BLaER1 (cell line): ENCODE data around the gene SFXN2.
"Not testable (repeated sequence)": the region's sequence is repeated elsewhere in the genome, so short reads cannot be mapped to it uniquely, and the experiment has no call there.

Experiments used
- H3K27ac ChIP-seq: shearing (Covaris generic); formaldehyde crosslinking; 2 replicates; pipeline ENCODE4 v1.8.1; 2022
- H3K27me3 ChIP-seq: shearing (Covaris generic); formaldehyde crosslinking; 2 replicates; pipeline ENCODE4 v1.8.1; 2022
- H3K36me3 ChIP-seq: shearing (Covaris generic); formaldehyde crosslinking; 2 replicates; pipeline ENCODE4 v1.8.1; 2022
- H3K4me1 ChIP-seq: shearing (Covaris generic); formaldehyde crosslinking; 2 replicates; pipeline ENCODE4 v1.8.1; 2022
- H3K4me2 ChIP-seq: shearing (Covaris generic); formaldehyde crosslinking; 2 replicates; pipeline ENCODE4 v1.8.1; 2022
- H3K4me3 ChIP-seq: shearing (Covaris generic); formaldehyde crosslinking; 2 replicates; pipeline ENCODE4 v1.8.1; 2022
- H3K9ac ChIP-seq: shearing (Covaris generic); formaldehyde crosslinking; 2 replicates; pipeline ENCODE4 v1.8.1; 2022
- H3K9me3 ChIP-seq: shearing (Covaris generic); formaldehyde crosslinking; 2 replicates; pipeline ENCODE4 v1.8.1; 2022
- H4K20me1 ChIP-seq: shearing (Covaris generic); formaldehyde crosslinking; 2 replicates; pipeline ENCODE4 v1.8.1; 2022
- Cebpa-rat ChIP-seq: shearing (Covaris generic); IDR thresholded peaks from 2 replicates; pipeline ENCODE4 v1.8.1; 2022

SFXN2 gene

DNA sequence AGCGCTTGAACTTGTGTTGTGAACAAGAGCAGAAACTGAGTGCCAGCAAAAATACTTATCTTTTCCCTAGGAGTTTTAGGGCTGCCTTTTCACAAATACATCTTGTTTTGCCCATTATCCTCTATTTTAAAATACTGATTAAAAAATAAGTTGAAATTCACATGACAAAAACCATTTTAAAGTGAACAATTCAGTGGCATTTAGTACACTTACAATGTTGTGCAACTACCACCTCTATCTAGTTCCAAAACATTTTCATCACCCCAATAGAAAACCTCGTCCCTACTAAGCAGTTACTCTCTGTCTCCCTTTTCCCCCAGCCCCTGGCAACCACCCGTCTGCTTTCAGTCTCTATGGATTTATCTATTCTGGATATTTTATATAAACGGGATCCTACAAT lies 30.7 kb downstream of the SFXN2 start:
- H3K27ac ChIP-seq = no peak overlapping the region
- H4K20me1 ChIP-seq = peaks cover 5% of the 10 kb centered on the region; the same call in 1 of the 2 replicates
- peak overlapping the region; percentile 95 for H3K4me2 ChIP-seq
- peaks cover 24% of the 10 kb centered on the region for H3K4me1 ChIP-seq
- TF ChIP-seq Cebpa-rat = no peak
- no peaks in the 10 kb centered on the region for H3K27me3 ChIP-seq
- no peaks in the 10 kb centered on the region for H3K9me3 ChIP-seq
- peak overlapping the region; percentile 91 for H3K4me3 ChIP-seq
- peaks cover 15% of the 10 kb centered on the region; the same call in 1 of the 2 replicates for H3K36me3 ChIP-seq
- H3K9ac ChIP-seq = peak overlapping the region; percentile 86; the same call in 1 of the 2 replicates

DNA sequence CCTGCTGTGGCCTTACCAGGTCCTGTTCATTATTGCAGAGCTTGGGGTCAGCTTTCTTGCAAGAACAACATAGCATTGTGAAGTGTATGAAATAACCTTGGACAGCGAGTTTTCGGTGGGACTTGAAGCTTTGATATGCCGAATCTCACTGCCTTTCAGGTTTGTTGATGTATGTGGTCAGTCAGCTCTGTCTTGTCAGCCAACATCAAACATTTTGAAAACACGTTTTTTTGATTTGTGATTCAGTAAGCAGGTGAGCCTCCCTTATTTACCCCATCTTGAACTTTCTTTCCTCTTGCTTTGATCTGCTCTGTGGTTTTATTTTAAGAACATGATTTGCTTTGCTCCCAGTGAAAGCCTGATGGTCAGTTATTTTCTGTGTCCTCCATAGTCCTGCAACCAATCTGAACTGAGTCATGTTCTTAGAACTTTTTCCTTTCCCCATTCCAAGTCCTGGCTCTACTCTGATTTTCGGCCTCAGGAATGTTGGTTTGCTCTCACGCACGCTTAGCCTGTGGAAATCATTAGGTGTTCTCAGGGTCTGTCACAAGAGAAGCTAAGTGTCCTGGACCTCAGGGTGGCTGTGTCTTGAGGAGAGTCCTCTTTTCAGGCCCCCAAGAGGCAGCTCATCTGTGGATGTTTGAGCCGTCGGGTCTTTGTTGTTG lies 38.0 kb downstream of the SFXN2 start:
- Histone ChIP-seq H3K27ac (0 out of 2 replicates have a peak overlapping the region, but pooled peaks have one; percentile 7), H3K4me1 (peaks cover 29% of the 10 kb centered on the region), H3K9ac (no peak overlapping the region; the same call in 1 of the 2 replicates), H3K4me2 (peak overlapping the region; percentile 20; the same call in 1 of the 2 replicates), H3K4me3 (no peak overlapping the region), H3K36me3 (peaks cover 36% of the 10 kb centered on the region), H3K27me3 (no peaks in the 10 kb centered on the region), H3K9me3 (no peaks in the 10 kb centered on the region), H4K20me1 (peaks cover 56% of the 10 kb centered on the region)
- TF ChIP-seq Cebpa-rat = no peak

DNA sequence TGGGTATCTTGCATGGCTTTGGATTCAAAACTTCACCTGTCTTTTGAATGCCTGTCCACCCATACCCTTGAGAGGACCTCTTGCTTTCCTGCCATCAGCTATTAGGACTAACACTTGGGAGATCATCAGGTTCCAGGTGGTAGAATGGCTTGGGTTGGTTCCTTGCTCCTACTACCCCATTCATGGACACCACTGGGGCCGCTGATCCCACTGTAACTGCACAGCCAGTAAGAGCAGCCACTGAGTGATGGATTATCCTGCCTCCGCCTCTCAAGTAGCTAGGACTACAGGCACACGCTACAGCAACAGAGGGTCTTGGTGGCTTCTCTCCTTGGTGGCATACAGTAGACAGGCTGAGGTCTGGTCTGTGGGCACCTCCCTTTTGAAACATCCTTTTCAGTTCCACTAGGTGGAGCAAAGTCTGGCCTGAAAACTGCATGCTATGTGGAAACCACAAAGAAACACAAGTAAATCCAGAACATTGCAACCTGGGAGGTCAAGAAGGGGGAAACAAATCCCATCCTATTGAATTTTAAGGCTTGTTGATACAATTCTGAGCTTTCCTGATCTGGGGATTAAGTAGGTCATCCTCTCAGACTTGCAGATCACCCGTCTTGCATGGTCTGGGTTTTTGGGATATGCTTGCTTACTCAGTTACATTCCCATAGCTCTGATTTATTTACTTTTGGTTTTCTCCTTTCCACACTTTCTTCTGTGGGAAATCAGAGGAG lies 38.7 kb downstream of the SFXN2 start:
- Histone ChIP-seq H3K4me2 (peak overlapping the region; percentile 20), H3K27ac (0 out of 2 replicates have a peak overlapping the region, but pooled peaks have one; percentile 7), H3K27me3 (no peaks in the 10 kb centered on the region), H3K36me3 (peaks cover 36% of the 10 kb centered on the region), H3K4me3 (no peak overlapping the region), H3K4me1 (peaks cover 32% of the 10 kb centered on the region), H3K9ac (no peak overlapping the region; the same call in 1 of the 2 replicates), H3K9me3 (0 out of 2 replicates have a peak, but pooled peaks cover under 1% of the 10 kb centered on the region), H4K20me1 (peaks cover 56% of the 10 kb centered on the region)
- TF ChIP-seq Cebpa-rat = no peak

DNA sequence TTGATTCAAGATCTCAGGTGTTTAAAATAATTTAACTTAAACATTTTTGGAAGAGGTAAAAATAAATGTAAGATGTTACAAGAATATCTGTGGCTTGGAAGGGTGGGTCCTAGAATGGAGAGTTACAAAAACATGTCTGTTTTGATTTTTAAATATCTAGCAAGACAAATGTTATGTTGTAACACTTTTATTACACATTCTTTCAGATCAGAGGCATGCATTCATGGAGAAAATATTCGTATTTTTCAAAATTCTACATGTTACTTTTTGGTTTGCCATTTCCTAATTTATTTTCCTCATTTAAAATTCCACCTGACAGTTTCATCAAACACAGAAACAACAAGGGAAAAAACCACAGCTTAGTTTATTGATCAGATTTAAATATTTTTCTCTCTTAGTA lies 39.3 kb downstream of the SFXN2 start:
- no peak for TF ChIP-seq Cebpa-rat
- Histone ChIP-seq H3K27ac (no peak overlapping the region), H3K4me2 (peak overlapping the region; percentile 20; the same call in 1 of the 2 replicates), H3K9me3 (0 out of 2 replicates have a peak, but pooled peaks cover 6% of the 10 kb centered on the region), H3K4me1 (peaks cover 32% of the 10 kb centered on the region), H3K36me3 (peaks cover 36% of the 10 kb centered on the region), H3K4me3 (no peak overlapping the region), H4K20me1 (peaks cover 56% of the 10 kb centered on the region), H3K27me3 (no peaks in the 10 kb centered on the region), H3K9ac (no peak overlapping the region)

DNA sequence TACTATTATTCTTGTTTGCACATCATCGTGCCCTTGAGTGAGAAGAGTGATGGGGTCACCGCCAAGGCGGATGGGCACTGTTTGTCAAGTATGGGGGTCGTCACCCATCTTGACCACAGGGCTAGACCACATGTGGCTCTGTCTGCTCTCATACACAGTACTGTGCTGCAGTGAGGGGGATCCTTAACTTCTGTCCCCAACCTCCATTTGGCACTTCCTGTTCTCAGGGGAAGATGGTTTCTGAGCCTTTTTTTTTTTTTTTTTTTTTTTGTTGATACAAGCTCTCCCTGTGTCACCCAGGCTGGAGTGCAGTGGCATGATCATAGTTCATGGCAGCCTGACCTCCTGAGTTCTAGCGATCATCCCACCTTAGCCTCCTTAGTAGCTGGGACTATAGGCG lies 42.9 kb downstream of the SFXN2 start:
- Histone ChIP-seq H3K9ac (no peak overlapping the region), H3K4me2 (no peak overlapping the region), H4K20me1 (peaks cover 41% of the 10 kb centered on the region), H3K36me3 (peaks cover 42% of the 10 kb centered on the region), H3K27me3 (no peaks in the 10 kb centered on the region), H3K27ac (no peak overlapping the region), H3K4me1 (peaks cover 35% of the 10 kb centered on the region), H3K9me3 (peaks cover 17% of the 10 kb centered on the region), H3K4me3 (no peak overlapping the region)
- no peak for TF ChIP-seq Cebpa-rat

DNA sequence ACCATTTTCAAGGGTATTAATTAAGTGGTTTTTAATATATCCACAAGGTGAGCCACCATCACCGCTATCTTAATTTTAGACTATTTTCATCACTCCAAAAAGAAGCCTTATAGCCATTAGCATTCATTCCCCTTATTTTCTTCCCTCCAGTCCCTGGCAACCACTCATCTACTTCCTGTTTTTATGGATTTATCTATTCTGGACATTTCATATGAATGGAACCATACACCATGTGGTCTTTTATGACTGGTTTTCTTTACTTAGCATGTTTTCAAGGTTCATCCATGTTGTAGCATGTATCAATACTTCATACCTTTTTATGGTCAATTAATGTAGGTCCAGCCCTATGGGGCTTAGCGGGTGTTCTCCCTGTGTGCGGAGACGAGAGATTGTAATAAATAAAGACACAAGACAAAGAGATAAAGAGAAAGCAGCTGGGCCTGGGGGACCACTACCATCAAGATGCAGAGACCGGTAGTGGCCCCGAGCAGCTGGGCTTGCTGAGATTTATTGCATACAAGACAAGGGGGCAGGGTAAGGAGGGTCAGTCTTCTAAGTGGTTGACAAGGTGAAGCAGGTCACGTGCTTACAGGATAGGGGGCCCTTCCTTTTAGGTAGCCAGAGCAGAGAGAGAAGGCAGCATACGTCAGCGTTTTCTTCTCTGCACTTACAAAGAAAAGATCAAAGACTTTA lies 44.0 kb downstream of the SFXN2 start:
- H3K27ac ChIP-seq = no peak overlapping the region
- H3K4me1 ChIP-seq = peaks cover 24% of the 10 kb centered on the region
- H3K27me3 ChIP-seq = no peaks in the 10 kb centered on the region
- peaks cover 30% of the 10 kb centered on the region for H4K20me1 ChIP-seq
- H3K9me3 ChIP-seq = peaks cover 17% of the 10 kb centered on the region
- H3K36me3 ChIP-seq = peaks cover 50% of the 10 kb centered on the region
- TF ChIP-seq Cebpa-rat = no peak
- H3K4me3 ChIP-seq = no peak overlapping the region
- H3K9ac ChIP-seq = no peak overlapping the region
- H3K4me2 ChIP-seq = no peak overlapping the region

DNA sequence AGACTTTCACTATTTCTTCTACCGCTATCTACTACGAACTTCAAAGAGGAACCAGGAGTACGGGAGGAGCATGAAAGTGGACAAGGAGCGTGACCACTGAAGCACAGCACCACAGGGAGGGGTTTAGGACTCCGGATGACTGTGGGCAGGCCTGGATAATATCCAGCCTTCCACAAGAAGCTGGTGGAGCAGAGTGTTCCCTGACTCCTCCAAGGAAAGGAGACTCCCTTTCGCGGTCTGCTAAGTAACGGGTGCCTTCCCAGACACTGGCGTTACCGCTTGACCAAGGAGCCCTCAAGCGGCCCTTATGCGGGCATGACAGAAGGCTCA lies 44.5 kb downstream of the SFXN2 start:
- not testable (repeated sequence) for H3K4me2 ChIP-seq, H3K4me3 ChIP-seq, H3K9ac ChIP-seq, H3K27me3 ChIP-seq, H3K27ac ChIP-seq
- Histone ChIP-seq H3K9me3 (peaks cover 17% of the 10 kb centered on the region), H3K36me3 (peaks cover 55% of the 10 kb centered on the region), H4K20me1 (peaks cover 25% of the 10 kb centered on the region), H3K4me1 (peaks cover 21% of the 10 kb centered on the region; the same call in 1 of the 2 replicates)

DNA sequence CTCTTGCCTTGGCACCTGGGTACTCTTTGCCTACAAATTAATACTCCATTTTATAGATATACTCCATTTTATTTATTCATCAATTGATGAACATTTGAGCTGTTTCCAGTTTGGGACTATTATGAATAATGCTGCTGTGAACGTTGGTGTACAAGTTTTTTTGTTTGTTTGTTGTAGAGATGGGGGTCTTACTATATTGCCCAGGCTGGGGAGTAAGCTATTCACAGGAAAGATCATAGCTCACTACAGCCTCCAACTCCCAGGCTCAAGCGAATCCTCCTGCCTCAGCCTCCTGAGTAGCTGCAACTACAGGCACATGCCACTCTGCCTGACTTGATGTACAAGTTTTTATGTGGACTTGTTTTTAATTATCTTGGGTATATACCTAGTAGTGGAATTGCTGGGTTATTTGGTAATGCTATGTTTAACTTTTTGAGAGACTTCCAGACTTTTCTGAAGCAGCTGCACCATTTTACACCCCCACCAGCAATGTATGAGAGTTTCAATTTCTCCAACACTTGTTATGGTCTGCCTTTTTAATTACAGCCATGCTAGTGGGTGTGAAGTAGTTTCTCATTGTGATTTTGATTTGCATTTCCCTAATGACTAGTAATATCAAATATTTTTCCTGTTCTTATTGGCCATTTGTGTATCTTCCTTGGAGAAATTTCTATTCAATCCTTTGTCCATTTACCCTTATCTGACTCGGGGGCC lies 45.2 kb downstream of the SFXN2 start:
- H4K20me1 ChIP-seq = peaks cover 18% of the 10 kb centered on the region; the same call in 1 of the 2 replicates

DNA sequence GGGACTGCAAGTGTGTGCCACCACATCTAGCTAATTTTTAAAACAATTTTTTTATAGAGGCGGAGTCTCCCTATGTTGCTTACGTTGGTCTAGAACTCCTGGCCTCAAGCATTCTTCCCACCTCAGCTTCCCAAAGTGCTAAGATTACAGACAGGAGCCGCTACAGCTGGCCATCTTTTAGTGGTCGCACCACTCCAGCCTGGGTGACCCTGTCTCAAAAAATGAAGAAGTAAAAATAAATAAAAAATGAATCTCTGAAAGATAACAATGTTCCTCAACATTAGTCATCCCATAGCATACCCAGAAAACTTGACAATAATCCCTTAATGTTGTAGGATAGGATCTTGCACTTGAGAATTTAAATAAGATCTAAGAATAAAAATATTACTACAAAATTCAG lies 47.5 kb downstream of the SFXN2 start:
- Histone ChIP-seq H3K9ac (no peak overlapping the region), H3K27me3 (no peaks in the 10 kb centered on the region), H3K4me3 (no peak overlapping the region), H4K20me1 (no peaks in the 10 kb centered on the region; the same call in 1 of the 2 replicates), H3K27ac (no peak overlapping the region), H3K36me3 (peaks cover 59% of the 10 kb centered on the region), H3K4me1 (peaks cover 25% of the 10 kb centered on the region), H3K9me3 (peaks cover 17% of the 10 kb centered on the region), H3K4me2 (no peak overlapping the region; the same call in 1 of the 2 replicates)
- no peak for TF ChIP-seq Cebpa-rat

More for the DNA sequence above, 45.2 kb downstream of the SFXN2 start:
- no peak overlapping the region for H3K9ac ChIP-seq
- H3K4me3 ChIP-seq = no peak overlapping the region
- peaks cover 55% of the 10 kb centered on the region for H3K36me3 ChIP-seq
- no peak overlapping the region for H3K27ac ChIP-seq
- H3K27me3 ChIP-seq = no peaks in the 10 kb centered on the region
- peaks cover 17% of the 10 kb centered on the region; the same call in 1 of the 2 replicates for H3K4me1 ChIP-seq
- no peak for TF ChIP-seq Cebpa-rat
- H3K9me3 ChIP-seq = peaks cover 17% of the 10 kb centered on the region
- no peak overlapping the region for H3K4me2 ChIP-seq
